Anterior cingulate cortex (tissue), 58 donors: Measurements from ENCODE around the gene MUC2.
A peak's percentile ranks its signal among the peaks of the same experiment; 100 is the strongest.

ENCODE experiments used
- DNase-seq, 58 donors: peaks; one replicate each; lab custom pipeline; 2025; lab: John Stamatoyannopoulos, UW

The MUC2 gene

DNA sequence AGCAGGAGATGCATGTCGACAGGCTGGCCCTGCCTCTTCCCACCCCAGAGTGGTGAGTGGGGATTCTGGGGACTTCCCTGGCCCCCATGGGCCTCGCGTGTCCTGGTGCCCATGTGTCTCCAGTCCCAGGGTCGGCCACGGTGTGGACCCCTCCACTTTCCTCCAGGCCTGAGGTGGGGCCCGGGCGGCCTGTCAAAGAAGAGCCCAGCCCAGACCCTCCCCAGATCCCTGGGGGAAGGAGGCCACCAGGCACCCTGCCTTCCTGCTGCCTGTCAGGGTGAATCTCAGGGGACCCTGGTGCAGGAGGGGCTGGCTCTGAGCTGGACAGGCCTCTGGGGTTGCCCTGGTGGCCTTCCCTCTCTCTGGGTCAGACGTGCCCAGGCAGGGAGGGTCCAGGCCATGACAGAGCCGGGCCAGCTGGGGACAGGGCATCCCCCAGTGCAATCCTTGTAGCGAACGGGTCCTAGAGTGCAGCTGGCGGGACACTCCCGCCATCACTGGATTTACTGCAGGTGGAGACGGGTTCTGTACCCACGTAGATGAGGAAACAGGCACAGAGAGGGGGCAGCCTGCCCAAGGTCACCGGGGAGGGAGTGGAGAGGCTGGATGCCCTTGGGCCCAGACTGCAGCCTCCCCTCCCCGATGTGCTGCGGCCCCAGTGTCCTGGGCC lies 24.6 kb upstream of the MUC2 start:
- no peak for DNase-seq

DNA sequence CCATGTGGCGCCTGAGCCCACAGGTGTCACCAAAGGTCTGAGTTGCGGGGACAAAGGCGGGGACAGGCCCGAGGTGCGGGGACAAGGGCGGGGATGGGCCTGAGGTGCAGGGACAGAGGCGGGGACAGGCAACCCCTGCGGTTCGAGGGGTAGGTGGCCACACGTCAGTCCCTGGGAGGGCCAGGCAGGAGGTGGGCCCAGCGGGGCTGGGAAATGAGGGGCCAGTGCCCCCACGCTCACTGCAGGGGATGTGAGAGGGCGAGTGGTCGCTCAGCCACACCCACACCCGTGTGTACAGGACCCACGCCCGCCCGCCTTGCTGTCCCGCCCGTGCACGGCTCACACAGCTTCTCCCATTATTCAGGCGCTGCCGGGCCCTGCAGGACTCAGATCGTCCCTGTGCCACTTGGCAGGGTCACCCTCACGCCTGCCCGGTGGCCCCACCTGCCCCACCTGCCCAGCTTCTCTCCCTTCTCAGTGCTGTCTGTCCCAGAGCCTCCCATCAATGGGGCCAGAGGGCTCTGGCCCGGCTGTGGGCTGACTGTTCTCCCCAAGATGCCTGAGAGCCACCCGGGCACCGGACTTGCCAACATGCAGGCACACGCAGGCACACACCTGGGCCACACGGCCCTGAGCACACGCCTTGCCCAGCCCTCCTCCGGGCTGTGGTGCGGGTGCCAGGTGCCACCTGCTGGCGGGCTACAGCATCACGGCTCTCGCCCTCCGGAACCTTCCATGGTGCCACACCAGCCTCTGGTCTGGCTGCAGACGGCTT lies 23.9 kb upstream of the MUC2 start:
- peak in 39 of 58 donors; percentile 4 to 70 (median 33) for DNase-seq

DNA sequence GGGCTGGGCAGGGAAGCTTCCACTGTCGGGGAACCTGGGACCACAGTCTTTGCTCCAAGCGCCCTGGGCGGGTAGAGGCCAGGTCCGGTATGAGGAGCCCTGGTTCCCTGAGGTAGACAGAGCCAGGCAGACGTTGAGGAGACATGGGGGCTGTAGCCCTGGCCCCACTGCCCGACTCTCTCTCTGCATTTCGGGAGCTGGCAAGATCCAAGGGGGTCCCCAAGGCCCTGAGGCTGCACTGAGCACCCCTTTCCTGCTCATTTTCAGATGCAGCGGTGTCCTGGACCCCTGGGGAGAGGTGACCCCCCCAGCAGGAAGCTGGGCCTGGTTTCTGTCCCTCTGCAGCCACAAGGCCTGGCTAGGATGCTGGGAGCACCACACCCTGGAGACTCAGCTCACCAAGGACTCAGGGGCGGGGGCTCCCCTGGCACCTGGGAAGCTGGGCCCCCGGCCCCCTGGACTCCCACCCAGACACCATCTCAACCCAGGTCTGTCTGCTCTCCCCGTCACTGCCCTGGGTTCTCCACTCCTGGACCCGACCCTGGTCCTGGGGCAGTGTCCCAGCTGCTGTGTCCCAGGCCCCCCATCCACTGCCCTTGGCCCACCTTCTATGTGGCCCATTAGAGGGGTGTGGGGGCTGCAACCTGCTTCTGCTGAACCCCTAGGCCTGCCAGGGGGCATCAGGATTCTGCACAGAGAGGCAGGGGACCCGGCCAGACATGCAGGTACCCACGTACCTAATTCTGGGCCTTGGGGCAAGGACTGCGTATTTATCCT lies 23.1 kb upstream of the MUC2 start:
- DNase-seq: no peak

DNA sequence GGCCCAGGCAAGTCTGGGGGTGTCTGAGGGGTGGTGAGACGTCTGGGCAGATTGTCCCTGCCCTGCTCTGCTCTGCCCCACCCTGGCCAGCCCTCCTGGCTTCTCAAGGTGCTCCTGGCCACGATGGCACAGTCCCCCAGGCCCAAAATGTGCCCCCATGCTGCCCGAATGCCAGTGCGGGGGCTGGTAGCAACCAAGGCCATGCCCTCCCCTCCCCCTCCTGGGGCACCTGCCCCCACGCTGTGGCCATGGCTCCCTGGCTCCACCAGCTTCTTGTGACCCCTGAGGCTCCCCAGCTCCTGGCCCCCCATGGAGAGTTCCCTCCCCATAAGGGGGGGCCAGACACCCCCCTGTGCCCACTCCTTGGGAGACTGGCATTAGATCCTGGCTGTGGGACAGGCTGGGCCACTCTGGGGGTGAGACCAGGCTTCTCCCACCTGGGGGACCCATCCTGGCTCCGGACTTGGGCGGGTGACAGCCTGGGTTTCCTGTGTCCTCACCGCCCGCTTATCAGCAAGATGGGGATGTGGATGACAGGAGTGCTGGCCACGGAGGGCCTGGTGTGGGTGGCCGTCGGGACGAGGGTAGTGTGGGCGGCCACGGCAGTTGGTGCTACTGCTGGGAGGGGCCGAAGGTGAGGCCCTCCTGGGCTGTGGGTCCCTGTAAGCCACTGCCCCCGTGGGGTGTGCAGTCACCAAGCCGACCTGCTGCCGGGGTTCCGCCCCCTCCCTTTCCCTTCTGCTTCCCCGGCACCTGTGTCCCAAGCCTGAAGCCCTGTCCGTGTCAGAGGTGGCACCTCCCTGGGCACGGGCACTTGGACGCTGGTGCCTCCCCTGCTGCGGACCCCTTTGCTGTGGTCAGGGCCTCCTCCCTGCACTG lies 22.3 kb upstream of the MUC2 start:
- no peak for DNase-seq

DNA sequence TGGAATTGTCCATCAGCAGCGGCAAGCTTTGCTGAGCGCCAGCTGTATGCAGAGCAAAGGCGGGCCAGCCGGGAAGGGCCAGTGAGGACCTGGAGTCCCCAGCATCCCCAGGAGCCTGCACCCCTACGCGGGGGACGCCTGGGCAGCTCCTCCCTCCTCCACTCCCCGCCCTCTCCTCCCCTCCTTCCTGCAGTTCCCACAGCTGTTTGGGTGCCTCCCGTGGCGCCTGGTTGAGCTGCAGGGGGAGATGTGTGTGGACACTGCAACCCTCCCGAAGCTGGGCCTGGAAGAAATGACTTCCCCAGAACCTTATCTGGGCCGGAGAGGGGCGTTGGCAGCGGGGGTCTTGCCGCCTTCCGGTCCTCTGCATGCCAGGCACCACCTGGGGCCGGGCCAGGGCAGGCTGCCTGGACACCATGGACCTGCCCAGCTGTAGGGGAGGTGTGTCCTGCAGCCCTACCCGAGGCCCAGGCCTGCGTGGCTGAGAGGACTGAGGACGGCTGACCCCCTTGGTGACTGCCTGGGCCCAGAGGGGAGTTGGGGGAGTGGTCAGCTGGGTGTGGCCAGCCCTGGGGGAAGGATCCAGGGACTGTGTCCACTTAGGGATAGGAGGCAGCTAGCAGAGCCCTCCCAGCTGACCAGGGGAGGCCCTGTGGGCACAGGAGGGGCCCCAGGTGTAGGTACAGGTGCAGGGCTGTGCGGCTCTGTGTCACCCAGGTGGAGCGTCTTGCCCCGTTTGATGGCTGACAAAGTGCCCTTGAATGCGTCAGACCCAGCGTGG lies 21.4 kb upstream of the MUC2 start:
- DNase-seq: no peak

DNA sequence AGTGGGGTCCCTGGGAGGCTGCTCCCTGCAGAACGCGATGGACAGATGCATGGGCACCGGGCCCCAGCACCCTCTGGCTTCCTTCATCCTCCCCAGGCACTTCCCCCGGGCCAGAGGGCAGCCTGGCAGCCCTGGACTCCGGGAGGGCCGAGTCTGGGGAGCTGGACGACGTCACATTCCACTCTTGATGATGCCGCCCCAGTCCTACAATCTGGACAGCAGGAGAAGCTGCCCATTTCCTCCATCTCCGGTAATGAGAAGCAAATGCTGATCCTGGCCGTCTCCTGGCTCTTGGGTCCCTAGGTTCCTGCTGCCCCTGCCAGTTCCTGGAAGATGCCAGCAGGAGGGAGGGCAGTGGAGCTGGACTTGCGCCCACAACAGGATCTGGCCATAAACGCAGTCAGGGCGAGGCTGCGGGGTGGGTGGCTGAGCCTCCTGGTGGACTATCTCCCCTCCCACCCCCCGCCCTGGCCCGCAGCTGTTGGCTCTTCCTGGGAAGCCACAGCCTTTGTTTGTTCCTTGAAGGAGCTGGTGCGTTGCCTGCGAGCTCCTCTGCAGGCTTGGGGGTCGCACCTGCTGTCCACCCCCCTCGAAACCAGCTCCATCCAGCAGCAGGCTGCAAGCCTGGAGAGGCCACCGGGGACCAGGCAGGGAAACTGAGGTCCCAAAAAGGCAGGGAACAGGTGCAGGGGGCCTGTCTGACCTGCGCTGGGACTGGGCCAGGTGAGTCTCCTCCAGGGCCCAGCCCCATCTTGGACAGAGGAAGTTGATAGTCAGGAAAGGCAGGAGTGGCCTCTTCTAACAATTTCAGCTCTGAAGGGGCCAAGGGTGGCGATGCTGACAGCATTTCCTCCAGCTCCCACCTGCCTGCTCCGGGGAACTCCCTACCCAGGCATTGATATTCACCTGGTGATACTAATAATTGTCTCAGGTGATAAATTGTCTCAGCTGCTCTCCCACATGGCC lies 20.2 kb upstream of the MUC2 start:
- no peak for DNase-seq

DNA sequence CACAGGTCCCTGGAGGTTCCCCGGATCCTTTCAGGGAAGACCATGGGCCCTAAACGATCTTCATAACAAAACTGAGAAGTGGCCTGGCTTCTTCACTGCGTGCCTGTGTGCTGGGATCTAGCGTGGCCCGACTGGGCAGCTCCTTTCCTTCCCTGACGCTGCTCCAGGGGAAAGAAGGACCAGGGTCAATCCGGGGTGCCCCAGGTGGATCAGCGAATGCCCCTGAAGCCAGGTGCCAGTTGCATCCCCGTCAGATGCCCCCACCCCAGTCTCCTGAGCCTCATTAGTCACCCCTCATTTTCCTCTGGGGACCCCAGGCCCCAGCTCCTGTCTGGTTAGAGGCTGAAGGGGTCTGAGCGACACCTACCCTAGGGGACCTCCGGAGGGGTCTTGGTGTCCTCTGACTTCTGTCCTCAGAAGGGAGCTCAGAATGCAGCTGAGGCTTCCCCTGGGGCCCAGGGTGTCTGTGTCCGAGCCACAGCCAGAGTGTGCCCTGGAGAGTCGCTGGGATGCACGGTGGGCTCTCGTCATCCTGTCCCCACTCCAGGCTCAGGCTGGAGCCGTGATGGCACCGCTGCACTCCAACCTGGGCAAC lies 19.5 kb upstream of the MUC2 start:
- no peak for DNase-seq

DNA sequence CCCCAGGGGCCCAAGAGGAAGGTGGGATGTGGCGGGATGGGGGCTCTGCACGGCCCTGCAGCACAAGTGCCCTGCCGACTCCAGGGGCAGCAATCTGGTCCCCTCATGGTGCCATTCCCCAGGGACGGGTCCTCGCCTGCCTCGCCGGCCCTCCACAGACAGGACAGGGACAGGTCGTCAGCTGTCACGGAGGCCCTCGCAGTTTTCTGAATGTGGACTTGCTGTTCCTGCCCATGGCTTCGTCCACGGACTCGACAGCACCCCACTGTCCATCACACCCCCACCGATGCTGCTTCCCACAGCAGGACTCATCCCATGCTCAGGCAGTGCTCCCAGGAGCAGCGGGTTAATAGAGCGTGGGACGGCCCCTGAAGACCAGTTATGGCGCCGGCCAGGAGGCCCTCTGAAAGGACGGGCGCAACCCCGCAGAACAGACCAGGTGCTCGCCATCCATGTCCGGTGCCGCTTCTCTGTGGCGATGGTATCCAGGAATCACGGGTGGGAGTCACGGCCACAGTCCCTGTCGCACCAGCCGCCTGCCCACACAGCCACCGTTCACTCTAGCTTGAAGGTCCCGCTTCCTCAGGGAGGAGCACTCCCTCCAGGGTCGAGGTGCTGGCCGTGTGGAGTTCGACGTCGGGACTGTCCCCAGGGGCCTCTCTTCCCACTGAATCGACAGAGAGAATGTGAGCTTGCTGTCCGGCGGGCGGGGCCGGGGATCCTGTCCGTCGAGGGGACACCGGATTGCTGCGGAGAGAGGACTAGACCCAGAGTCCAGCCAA lies 18.5 kb upstream of the MUC2 start:
- DNase-seq: no peak

DNA sequence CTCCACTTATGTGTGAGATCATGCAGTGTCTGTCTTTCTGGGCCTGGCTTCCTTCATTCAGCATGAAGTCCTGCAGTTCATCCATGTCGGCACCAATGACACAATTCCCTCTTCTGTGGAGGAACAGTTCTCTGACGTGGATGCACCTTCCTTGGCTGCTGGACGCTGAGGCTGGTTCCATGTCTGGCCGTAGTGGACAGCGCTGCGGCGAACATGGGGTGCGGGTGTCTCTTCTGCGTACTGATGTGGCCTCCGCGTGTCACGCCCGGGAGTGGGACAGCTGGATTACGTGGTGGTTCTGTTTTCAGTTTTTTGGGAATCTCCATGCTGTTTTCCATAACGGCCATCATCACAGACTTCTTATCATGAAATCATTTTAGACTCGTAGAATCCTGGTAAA lies 16.9 kb upstream of the MUC2 start:
- no peak for DNase-seq

DNA sequence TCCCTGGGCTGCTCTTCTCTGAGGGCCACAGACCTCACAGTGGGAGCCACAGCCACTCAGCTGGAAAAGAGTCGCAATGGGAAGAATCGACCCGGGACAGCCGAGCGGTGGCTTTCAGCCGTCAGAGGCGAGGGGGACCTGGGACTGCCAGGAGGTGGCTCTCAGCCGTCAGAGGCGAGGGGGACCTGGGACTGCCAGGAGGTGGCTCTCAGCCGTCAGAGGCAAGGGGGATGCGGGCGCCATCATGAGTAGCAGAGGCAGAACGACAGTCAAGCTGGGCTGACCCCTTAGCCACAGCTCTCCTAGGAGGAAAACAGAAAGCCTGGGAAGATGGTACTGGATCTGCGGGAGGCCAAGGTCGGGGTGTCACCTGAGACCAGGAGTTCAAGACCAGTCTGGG lies 14.9 kb upstream of the MUC2 start:
- DNase-seq: no peak

DNA sequence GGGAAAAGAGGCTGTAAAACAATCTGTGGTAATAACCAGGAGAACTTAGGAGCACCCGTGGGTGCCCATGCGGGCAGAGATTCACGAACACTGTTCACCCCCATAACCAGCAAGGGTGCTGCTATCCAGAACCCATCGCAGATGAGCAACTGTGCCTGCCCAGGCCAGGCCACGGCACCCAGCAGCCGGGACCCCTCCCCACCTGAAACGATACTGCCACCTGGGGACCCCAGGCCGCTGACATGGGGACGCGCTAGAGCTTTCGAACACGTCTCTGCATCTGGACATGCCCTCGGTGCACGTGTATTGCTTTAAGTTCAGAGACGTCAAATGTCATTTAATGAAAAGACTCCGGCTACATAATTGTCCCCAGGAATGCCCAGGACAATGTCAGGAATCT lies 14.3 kb upstream of the MUC2 start:
- DNase-seq: no peak

DNA sequence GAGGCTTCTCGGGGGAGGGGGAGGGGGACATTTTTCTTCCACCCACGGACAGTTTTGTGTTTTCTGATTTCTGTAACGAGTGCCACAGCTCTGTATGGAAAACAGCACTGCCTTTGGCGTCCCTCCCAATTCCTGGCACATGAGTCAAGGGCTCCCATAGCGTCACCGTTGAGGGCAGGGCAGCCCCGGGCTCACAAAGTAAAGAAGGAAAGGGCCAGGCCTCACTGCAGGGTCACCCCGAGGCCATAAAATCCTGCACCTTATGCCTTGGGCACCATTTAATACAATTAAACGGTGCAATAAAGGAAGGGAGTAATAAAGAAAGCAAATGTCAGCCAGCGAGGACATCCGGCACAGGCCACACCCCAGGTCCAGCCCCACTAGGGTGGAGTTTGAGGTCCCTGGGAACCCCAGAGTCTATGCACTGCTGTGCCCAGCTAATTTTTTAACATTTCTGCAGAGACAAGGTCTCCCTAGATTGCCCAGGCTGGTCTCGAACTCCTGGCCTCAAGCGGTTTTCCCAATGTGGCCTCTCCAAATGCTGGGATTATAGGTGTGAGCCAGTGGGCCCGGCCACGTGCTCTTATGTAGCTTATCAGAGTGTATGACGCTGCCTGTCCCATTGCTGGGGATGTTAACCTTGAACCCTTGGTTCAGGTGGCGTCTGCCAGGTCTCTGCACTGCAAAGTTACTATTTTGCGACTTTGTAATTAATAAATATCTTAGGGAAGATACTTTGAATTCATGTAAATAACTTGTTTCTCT lies 13.6 kb upstream of the MUC2 start:
- DNase-seq: no peak

DNA sequence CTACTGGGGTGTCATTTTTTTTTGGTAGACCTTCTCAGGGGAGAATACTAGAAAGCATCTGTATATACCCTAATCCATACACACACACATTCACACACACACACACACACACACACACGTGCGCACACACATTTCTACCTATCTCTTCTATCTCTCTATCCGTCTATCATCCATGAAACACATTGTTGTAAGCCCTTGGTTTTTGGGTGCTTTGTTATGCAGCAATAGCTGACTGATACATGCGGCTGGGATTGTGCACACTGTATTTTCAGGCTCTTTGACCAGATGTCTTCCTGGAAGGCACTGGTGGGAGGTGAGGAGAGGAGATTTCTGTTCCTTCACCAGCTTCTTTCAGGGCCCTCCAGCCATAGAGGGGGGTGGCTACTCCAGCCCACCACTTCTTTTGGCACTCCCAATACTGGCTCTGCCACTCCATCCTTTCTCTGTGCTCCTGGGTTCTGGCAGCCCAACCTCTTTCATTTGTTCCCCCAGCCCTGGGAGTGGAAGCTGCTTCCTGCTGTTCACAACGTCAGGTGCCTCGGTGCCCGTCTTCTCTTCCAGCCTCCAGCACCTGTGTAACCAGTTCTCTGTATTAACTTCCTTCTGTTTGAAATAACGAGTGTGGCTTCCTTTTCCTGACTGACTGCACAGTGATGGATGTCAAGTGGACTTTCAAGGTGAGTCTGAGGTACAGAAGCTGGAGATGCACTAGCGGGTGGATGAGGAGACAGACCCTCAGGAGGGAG lies 12.4 kb upstream of the MUC2 start:
- no peak for DNase-seq

DNA sequence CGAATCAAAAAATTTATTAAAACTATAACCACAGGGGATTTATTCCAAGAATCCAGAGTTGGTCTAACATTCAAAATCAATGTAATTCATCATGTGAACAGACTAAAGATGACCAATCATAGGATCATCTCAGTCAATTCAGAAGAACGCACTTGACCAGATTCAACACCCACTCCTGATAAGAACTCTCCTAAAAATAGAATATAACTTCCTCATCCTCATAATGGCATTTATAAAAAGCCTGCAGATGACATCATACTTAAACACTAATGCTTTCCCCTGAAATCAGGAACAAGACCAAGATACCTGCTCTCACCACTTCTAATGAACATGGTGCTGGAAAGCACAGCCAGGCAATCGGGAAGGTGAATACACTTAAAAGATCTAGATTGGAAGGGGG lies 10.5 kb upstream of the MUC2 start:
- DNase-seq: no peak

DNA sequence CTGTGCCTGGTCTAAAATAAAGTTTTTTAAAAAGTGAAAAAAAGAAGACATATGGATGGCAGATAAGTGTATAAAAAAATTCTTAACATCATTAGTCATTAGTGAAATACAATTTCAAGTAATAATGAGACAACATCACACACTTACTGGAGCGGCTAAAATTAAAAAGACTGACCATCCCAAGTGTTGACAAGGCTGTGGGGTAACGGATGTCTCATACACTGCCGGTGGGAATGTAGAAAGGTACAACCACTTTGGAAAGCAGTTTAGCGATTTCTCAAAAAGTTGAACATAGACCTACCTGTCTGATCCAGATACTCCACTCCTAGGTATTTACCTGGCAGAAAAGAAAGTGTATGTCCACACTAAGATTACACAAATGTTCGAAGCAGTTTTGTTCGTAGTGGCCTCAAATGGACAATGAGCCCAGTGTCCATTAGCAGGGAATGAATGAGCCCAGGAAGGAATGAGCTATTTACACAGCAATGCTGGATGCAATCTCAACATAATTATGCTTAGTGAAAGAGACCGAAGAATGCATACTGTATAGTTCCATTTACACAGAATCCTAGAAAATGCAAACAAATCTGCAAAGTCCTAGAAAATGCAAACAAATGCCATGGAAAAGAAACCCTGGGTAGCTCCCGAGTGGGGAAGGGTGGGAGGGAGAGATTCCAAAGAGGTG lies 6.7 kb upstream of the MUC2 start:
- no peak for DNase-seq
